Calu3 (cell line): ENCODE results near the gene UBA52. TPM values are rescaled to one million over a fixed set of nuclear protein-coding genes. Genes with fewer than 3 reads are reported as not detected.

Experiments
- BruUV-seq: library from RNA; stranded (reverse); fragments of 400-500 nt; replicated peaks from 2 replicates; lab custom pipeline; 2021; lab: Mats Ljungman, UMichigan
- CTCF ChIA-PET: fragments of 300-600 bp; sonication (Branson Sonifier 250); formaldehyde crosslinking; loops from one replicate; lab custom pipeline; 2022; ENCODE audit warnings: antibody characterized with exemption; lab: Charles Lee
- DNase-seq: peaks from one replicate; pipeline ENCODE4 v3.0.0; 2022
- H3K27ac Mint-ChIP-seq: one replicate; pipeline ENCODE4 v1.8.0; 2022; ENCODE audit warnings: mixed read lengths; ENCODE audit not compliant: unreplicated experiment
- H3K27me3 Mint-ChIP-seq: one replicate; pipeline ENCODE4 v1.8.0; 2022; ENCODE audit warnings: mixed read lengths; ENCODE audit not compliant: unreplicated experiment
- H3K36me3 Mint-ChIP-seq: one replicate; pipeline ENCODE4 v1.8.0; 2022; ENCODE audit warnings: mild to moderate bottlenecking, moderate library complexity, mixed read lengths; ENCODE audit not compliant: insufficient read depth, unreplicated experiment
- H3K4me1 Mint-ChIP-seq: one replicate; pipeline ENCODE4 v1.8.0; 2022; ENCODE audit warnings: mild to moderate bottlenecking, low read depth, mixed read lengths; ENCODE audit not compliant: unreplicated experiment
- H3K4me3 Mint-ChIP-seq: one replicate; pipeline ENCODE4 v1.8.0; 2022; ENCODE audit warnings: mild to moderate bottlenecking, low read depth, moderate library complexity, mixed read lengths; ENCODE audit not compliant: unreplicated experiment
- H3K9me3 Mint-ChIP-seq: one replicate; pipeline ENCODE4 v1.8.0; 2022; ENCODE audit warnings: low read depth, mixed read lengths; ENCODE audit not compliant: unreplicated experiment
- CTCF ChIP-seq: fragments of 200-600 bp; IDR thresholded peaks from one replicate; pipeline ENCODE4 v1.8.0; 2022; ENCODE audit warnings: antibody characterized with exemption; ENCODE audit not compliant: unreplicated experiment
- intact Hi-C: fragments of 100-400 bp; cut with micrococcal nuclease; formaldehyde crosslinking; loops from one replicate; pipeline ENCODE4 v1.10.0; 2022; ENCODE audit not compliant: unreplicated experiment
- total RNA-seq: library from RNA; stranded (reverse); gene quantifications from 2 replicates; pipeline ENCODE4 v1.2.3, GENCODE V29; 2022

The UBA52 gene
- total RNA-seq, 1 experiment from 2014 or later: 627 TPM

- no peak for TF ChIP-seq CTCF
- H3K27ac Mint-ChIP-seq: peak overlapping the region; percentile 87
- CTCF ChIA-PET: no interaction called here
- no peaks in the 10 kb centered on the region for H3K9me3 Mint-ChIP-seq
- peaks cover 8% of the 10 kb centered on the region for H3K4me1 Mint-ChIP-seq
- intact Hi-C loops: no loop called here
- BruUV-seq: no TSS peak
- DNase-seq: no peak
- no peaks in the 10 kb centered on the region for H3K27me3 Mint-ChIP-seq
- peaks cover 24% of the 10 kb centered on the region for H3K36me3 Mint-ChIP-seq
- H3K4me3 Mint-ChIP-seq: peak overlapping the region; percentile 81
Measured at GRCh38 chr19:18558604-18559003, 13.1 kb upstream of the UBA52 start.

GRCh38 chr19:18559685-18560084, 12.0 kb upstream of the UBA52 start:
- peaks cover 28% of the 10 kb centered on the region for H3K36me3 Mint-ChIP-seq
- H3K4me1 Mint-ChIP-seq: peaks cover 8% of the 10 kb centered on the region
- no peak overlapping the region for H3K27ac Mint-ChIP-seq
- no peaks in the 10 kb centered on the region for H3K27me3 Mint-ChIP-seq
- CTCF ChIA-PET: no interaction called here
- no peak for DNase-seq
- no TSS peak for BruUV-seq
- TF ChIP-seq CTCF: no peak
- no peaks in the 10 kb centered on the region for H3K9me3 Mint-ChIP-seq
- no peak overlapping the region for H3K4me3 Mint-ChIP-seq
- intact Hi-C loops: no loop called here

GRCh38 chr19:18562086-18562485, 9.6 kb upstream of the UBA52 start:
- intact Hi-C loops: no loop called here
- H3K4me1 Mint-ChIP-seq: peaks cover 8% of the 10 kb centered on the region
- no peak overlapping the region for H3K27ac Mint-ChIP-seq
- no peak overlapping the region for H3K4me3 Mint-ChIP-seq
- CTCF ChIA-PET: no interaction called here
- no peaks in the 10 kb centered on the region for H3K9me3 Mint-ChIP-seq
- no peak for TF ChIP-seq CTCF
- DNase-seq: no peak
- BruUV-seq: no TSS peak
- H3K27me3 Mint-ChIP-seq: no peaks in the 10 kb centered on the region
- peaks cover 32% of the 10 kb centered on the region for H3K36me3 Mint-ChIP-seq

DNA sequence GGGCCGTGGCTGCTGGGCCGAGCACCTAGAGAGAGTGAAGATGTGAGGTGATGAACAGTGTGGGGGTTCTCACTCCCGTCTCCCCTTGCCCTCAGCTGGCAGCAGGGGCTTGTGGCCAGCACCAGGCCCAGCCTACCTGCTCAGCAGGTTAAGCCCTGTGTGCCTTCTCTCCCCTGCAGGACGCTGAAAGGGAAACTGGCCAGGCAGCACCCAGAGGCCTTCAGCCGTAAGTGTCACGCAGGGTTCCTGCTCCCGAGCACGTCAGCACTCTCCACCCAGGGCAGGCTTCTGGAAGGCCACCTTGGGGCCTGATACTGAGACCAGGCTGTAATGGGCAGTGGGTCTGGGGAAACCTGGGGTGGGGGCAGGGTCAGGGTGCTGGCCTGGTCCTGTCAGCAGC, 4.7 kb upstream of the UBA52 start:
- TF ChIP-seq CTCF: no peak
- DNase-seq: no peak
- Mint-ChIP-seq H3K4me1 (no peaks in the 10 kb centered on the region), H3K27me3 (no peaks in the 10 kb centered on the region), H3K36me3 (peaks cover 30% of the 10 kb centered on the region), H3K9me3 (no peaks in the 10 kb centered on the region), H3K27ac (no peak overlapping the region), H3K4me3 (no peak overlapping the region)
- CTCF ChIA-PET: no interaction called here
- no TSS peak for BruUV-seq
- intact Hi-C loops: no loop called here
